Uterus (tissue), 2 donors: Measurements from ENCODE around the gene DSC3.
A peak's percentile ranks its signal among the peaks of the same experiment; 100 is the strongest.

Source experiments
- CTCF ChIP-seq, 4 experiments: fragments of 200-600 bp in 2 of 4; fragments of 450-650 bp in 2 of 4; sonication (generic) in 2 of 4; IDR thresholded peaks; one replicate each; pipeline ENCODE4 v1.5.1; 2016 to 2019; ENCODE audit warnings: antibody characterized with exemption in 4 of 4, mild to moderate bottlenecking in 2 of 4, moderate library complexity in 1 of 4
- POLR2A ChIP-seq, 2 donors: fragments of 450-650 bp; IDR thresholded peaks; one replicate each; pipeline ENCODE4 v1.6.1; 2016; ENCODE audit warnings: antibody characterized with exemption in 2 of 2, mild to moderate bottlenecking in 1 of 2, moderate library complexity in 1 of 2

- TF ChIP-seq CTCF (IDR thresholded peaks at IDR 0.05) (peak in 3 of 4 experiments; percentile 22 to 48 (median 24)), POLR2A (IDR thresholded peaks at IDR 0.05) (no peak)
Measured at GRCh38 chr18:30971338-30971956, 71.1 kb downstream of the DSC3 start.
